ENCODE data around the gene NTM. TPM values are rescaled to one million over a fixed set of nuclear protein-coding genes. Genes with fewer than 3 reads are reported as not detected.

The NTM gene
- total RNA-seq, 2 donors from 2014 or later: not detected

GRCh38 chr11:132226522-132226921 is 856.1 kb downstream of the NTM start:
- Mint-ChIP-seq H3K4me1 (ENCODE audit: low read depth) (no peaks in the 10 kb centered on the region), H3K27ac (no peak overlapping the region), H3K27me3 (ENCODE audit: low read depth) (no peaks in the 10 kb centered on the region), H3K4me3 (no peak overlapping the region), H3K9me3 (peaks cover 3 to 20% of the 10 kb centered on the region in 2 donors), H3K36me3 (ENCODE audit: insufficient read depth in 2 of 2) (peaks cover 0 to 3% of the 10 kb centered on the region in 2 donors)
- ATAC-seq (replicated peaks in 1 of 2) (no peak), DNase-seq (no peak)

GRCh38 chr11:132228746-132229325 is 858.4 kb downstream of the NTM start:
- H3K9me3 Mint-ChIP-seq: peaks cover 3 to 11% of the 10 kb centered on the region in 2 donors
- H3K27me3 Mint-ChIP-seq (ENCODE audit: low read depth): no peaks in the 10 kb centered on the region
- no peak overlapping the region for H3K4me3 Mint-ChIP-seq
- no peaks in the 10 kb centered on the region for H3K4me1 Mint-ChIP-seq (ENCODE audit: low read depth)
- H3K27ac Mint-ChIP-seq: no peak overlapping the region
- DNase-seq (no peak), ATAC-seq (replicated peaks in 1 of 2) (no peak)
- peaks cover 0 to under 1% of the 10 kb centered on the region in 2 donors for H3K36me3 Mint-ChIP-seq (ENCODE audit: insufficient read depth in 2 of 2)

GRCh38 chr11:132231656-132232347 is 861.4 kb downstream of the NTM start:
- ATAC-seq (replicated peaks in 1 of 2) (no peak), DNase-seq (no peak)
- no peak overlapping the region for H3K4me3 Mint-ChIP-seq
- peaks cover 3 to 10% of the 10 kb centered on the region in 2 donors for H3K9me3 Mint-ChIP-seq
- no peaks in the 10 kb centered on the region for H3K36me3 Mint-ChIP-seq (ENCODE audit: insufficient read depth in 2 of 2)
- H3K4me1 Mint-ChIP-seq (ENCODE audit: low read depth): no peaks in the 10 kb centered on the region
- H3K27ac Mint-ChIP-seq: no peak overlapping the region
- no peaks in the 10 kb centered on the region for H3K27me3 Mint-ChIP-seq (ENCODE audit: low read depth)

- Mint-ChIP-seq H3K4me1 (ENCODE audit: low read depth) (no peaks in the 10 kb centered on the region), H3K4me3 (no peak overlapping the region), H3K36me3 (ENCODE audit: insufficient read depth in 2 of 2) (peaks cover 0 to 2% of the 10 kb centered on the region in 2 donors), H3K9me3 (peaks cover 2 to 10% of the 10 kb centered on the region in 2 donors), H3K27ac (no peak overlapping the region), H3K27me3 (ENCODE audit: low read depth) (no peaks in the 10 kb centered on the region)
- ATAC-seq (replicated peaks in 1 of 2) (no peak), DNase-seq (no peak)
Measured at GRCh38 chr11:132234878-132235277, 864.5 kb downstream of the NTM start.

- no peaks in the 10 kb centered on the region for H3K4me1 Mint-ChIP-seq (ENCODE audit: low read depth)
- no peak overlapping the region for H3K4me3 Mint-ChIP-seq
- peaks cover 0 to 2% of the 10 kb centered on the region in 2 donors for H3K36me3 Mint-ChIP-seq (ENCODE audit: insufficient read depth in 2 of 2)
- no peak for DNase-seq
- no peak for ATAC-seq (replicated peaks in 1 of 2)
- H3K27ac Mint-ChIP-seq: no peak overlapping the region
- H3K9me3 Mint-ChIP-seq: peaks cover 2 to 10% of the 10 kb centered on the region in 2 donors
- H3K27me3 Mint-ChIP-seq (ENCODE audit: low read depth): no peaks in the 10 kb centered on the region
Measured at GRCh38 chr11:132237781-132238180, 867.4 kb downstream of the NTM start.

- Mint-ChIP-seq H3K4me1 (ENCODE audit: low read depth) (no peaks in the 10 kb centered on the region), H3K27me3 (ENCODE audit: low read depth) (no peaks in the 10 kb centered on the region), H3K9me3 (peaks cover 2 to 10% of the 10 kb centered on the region in 2 donors), H3K36me3 (ENCODE audit: insufficient read depth in 2 of 2) (peaks cover 0 to 2% of the 10 kb centered on the region in 2 donors), H3K4me3 (no peak overlapping the region), H3K27ac (no peak overlapping the region)
- ATAC-seq (replicated peaks in 1 of 2): no peak
- DNase-seq: no peak
Measured at GRCh38 chr11:132238331-132238866, 868.0 kb downstream of the NTM start.

- no peak overlapping the region for H3K27ac Mint-ChIP-seq
- H3K9me3 Mint-ChIP-seq: peaks cover 2 to 7% of the 10 kb centered on the region in 2 donors
- ATAC-seq (replicated peaks in 1 of 2): no peak
- no peaks in the 10 kb centered on the region for H3K4me1 Mint-ChIP-seq (ENCODE audit: low read depth)
- no peaks in the 10 kb centered on the region for H3K27me3 Mint-ChIP-seq (ENCODE audit: low read depth)
- H3K4me3 Mint-ChIP-seq: no peak overlapping the region
- DNase-seq: no peak
- H3K36me3 Mint-ChIP-seq (ENCODE audit: insufficient read depth in 2 of 2): peaks cover 0 to 2% of the 10 kb centered on the region in 2 donors
Measured at GRCh38 chr11:132240374-132240773, 870.0 kb downstream of the NTM start.

GRCh38 chr11:132242632-132243031 is 872.2 kb downstream of the NTM start:
- H3K27me3 Mint-ChIP-seq (ENCODE audit: low read depth): no peaks in the 10 kb centered on the region
- ATAC-seq (replicated peaks in 1 of 2) (no peak), DNase-seq (no peak)
- no peak overlapping the region for H3K4me3 Mint-ChIP-seq
- peaks cover 2 to 7% of the 10 kb centered on the region in 2 donors for H3K9me3 Mint-ChIP-seq
- no peak overlapping the region for H3K27ac Mint-ChIP-seq
- H3K4me1 Mint-ChIP-seq (ENCODE audit: low read depth): no peaks in the 10 kb centered on the region
- peaks cover 0 to 2% of the 10 kb centered on the region in 2 donors for H3K36me3 Mint-ChIP-seq (ENCODE audit: insufficient read depth in 2 of 2)

- no peaks in the 10 kb centered on the region for H3K4me1 Mint-ChIP-seq (ENCODE audit: low read depth)
- H3K4me3 Mint-ChIP-seq: no peak overlapping the region
- H3K27me3 Mint-ChIP-seq (ENCODE audit: low read depth): no peaks in the 10 kb centered on the region
- H3K9me3 Mint-ChIP-seq: peaks cover under 1 to 5% of the 10 kb centered on the region in 2 donors
- no peaks in the 10 kb centered on the region for H3K36me3 Mint-ChIP-seq (ENCODE audit: insufficient read depth in 2 of 2)
- H3K27ac Mint-ChIP-seq: no peak overlapping the region
- ATAC-seq (replicated peaks in 1 of 2) (no peak), DNase-seq (no peak)
Measured at GRCh38 chr11:132244846-132245245, 874.4 kb downstream of the NTM start.

GRCh38 chr11:132245403-132246385 is 875.3 kb downstream of the NTM start:
- DNase-seq (no peak), ATAC-seq (replicated peaks in 1 of 2) (no peak)
- no peak overlapping the region for H3K4me3 Mint-ChIP-seq
- H3K27me3 Mint-ChIP-seq (ENCODE audit: low read depth): no peaks in the 10 kb centered on the region
- peaks cover 0 to 5% of the 10 kb centered on the region in 2 donors for H3K9me3 Mint-ChIP-seq
- no peaks in the 10 kb centered on the region for H3K4me1 Mint-ChIP-seq (ENCODE audit: low read depth)
- H3K27ac Mint-ChIP-seq: no peak overlapping the region
- H3K36me3 Mint-ChIP-seq (ENCODE audit: insufficient read depth in 2 of 2): no peaks in the 10 kb centered on the region

- H3K9me3 Mint-ChIP-seq: peaks cover 2 to 5% of the 10 kb centered on the region in 2 donors
- no peaks in the 10 kb centered on the region for H3K27me3 Mint-ChIP-seq (ENCODE audit: low read depth)
- H3K4me3 Mint-ChIP-seq: no peak overlapping the region
- H3K4me1 Mint-ChIP-seq (ENCODE audit: low read depth): no peaks in the 10 kb centered on the region
- no peaks in the 10 kb centered on the region for H3K36me3 Mint-ChIP-seq (ENCODE audit: insufficient read depth in 2 of 2)
- ATAC-seq (replicated peaks in 1 of 2) (no peak), DNase-seq (no peak)
- no peak overlapping the region for H3K27ac Mint-ChIP-seq
Measured at GRCh38 chr11:132248580-132248979, 878.2 kb downstream of the NTM start.

- Mint-ChIP-seq H3K9me3 (peaks cover 2 to 5% of the 10 kb centered on the region in 2 donors), H3K4me1 (ENCODE audit: low read depth) (no peaks in the 10 kb centered on the region), H3K27me3 (ENCODE audit: low read depth) (no peaks in the 10 kb centered on the region), H3K27ac (no peak overlapping the region), H3K36me3 (ENCODE audit: insufficient read depth in 2 of 2) (no peaks in the 10 kb centered on the region), H3K4me3 (no peak overlapping the region)
- no peak for ATAC-seq (replicated peaks in 1 of 2)
- DNase-seq: no peak
Measured at GRCh38 chr11:132249256-132249655, 878.8 kb downstream of the NTM start.

- Mint-ChIP-seq H3K4me1 (ENCODE audit: low read depth) (no peaks in the 10 kb centered on the region), H3K36me3 (ENCODE audit: insufficient read depth in 2 of 2) (no peaks in the 10 kb centered on the region), H3K27me3 (ENCODE audit: low read depth) (no peaks in the 10 kb centered on the region), H3K4me3 (no peak overlapping the region), H3K9me3 (peaks cover 2 to 3% of the 10 kb centered on the region in 2 donors), H3K27ac (no peak overlapping the region)
- DNase-seq (no peak), ATAC-seq (replicated peaks in 1 of 2) (no peak)
Measured at GRCh38 chr11:132251061-132251460, 880.6 kb downstream of the NTM start.

Data from activated T-cell treated with anti-CD3 and anti-CD28 coated beads, Interleukin-2, amount 50 U/mL, for 72 hours (primary cell).